PFSK-1 (cell line): Measurements from ENCODE around the gene HNF1A.

Experiments
- FOXP2 ChIP-seq: optimal IDR thresholded peaks from 2 replicates; pipeline ENCODE3; 2011; ENCODE audit warnings: borderline replicate concordance, control low read depth, inconsistent platforms; ENCODE audit not compliant: insufficient read depth; ENCODE audit errors: extremely low read length, extremely low read depth
- POLR2AphosphoS5 ChIP-seq: IDR thresholded peaks from 2 replicates; pipeline ENCODE4 v1.6.1; 2012; ENCODE audit warnings: low read depth, mild to moderate bottlenecking, control low read depth, low read length, moderate library complexity

DNA sequence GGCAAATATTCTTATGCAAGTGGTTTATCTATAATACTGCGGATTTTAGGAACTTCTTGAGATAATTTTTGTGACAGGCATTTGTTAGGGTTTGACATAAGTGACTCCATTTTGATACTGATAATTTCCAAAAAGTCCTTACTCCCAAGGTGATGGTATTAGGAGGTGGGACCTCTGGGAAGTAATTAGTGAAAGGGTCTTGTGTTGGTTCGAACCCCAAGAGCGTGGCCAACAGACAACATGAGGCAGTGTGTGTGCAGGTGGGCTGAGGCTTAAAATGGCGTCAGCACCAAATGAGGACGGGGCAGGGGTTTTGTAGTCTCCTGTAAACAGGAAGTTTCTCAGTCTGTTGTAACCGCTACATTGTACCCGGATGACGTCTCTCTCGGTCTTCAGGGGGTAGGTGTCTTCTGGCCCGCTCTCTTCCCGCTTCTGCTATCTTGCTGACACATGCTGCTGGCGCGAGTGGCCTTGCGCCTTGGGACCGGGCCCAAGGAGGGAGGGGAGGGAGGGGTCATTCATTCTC lies 39.7 kb downstream of the HNF1A start:
- no peak for TF ChIP-seq POLR2AphosphoS5
- TF ChIP-seq FOXP2, result no peak
